H1 (cell line): Measurements from ENCODE around the gene CIRBP. TPM values are rescaled to one million over a fixed set of nuclear protein-coding genes. Genes with fewer than 3 reads are reported as not detected.

ENCODE experiments used
- CTCF ChIA-PET: fragments of 300-600 bp; sonication (Branson Sonifier 250); formaldehyde crosslinking; loops from one replicate; lab custom pipeline; 2021; ENCODE audit not compliant: partially characterized antibody; lab: Charles Lee
- POLR2A ChIA-PET: fragments of 300-600 bp; sonication (Branson Sonifier 250); formaldehyde crosslinking; loops from one replicate; lab custom pipeline; 2021; ENCODE audit warnings: inconsistent platforms; ENCODE audit not compliant: partially characterized antibody; lab: Charles Lee
- DNase-seq, 2 experiments: peaks; one replicate each; pipeline versions ENCODE4 v3.0.0 to v3.0.0-alpha.2; 2010 to 2022; ENCODE audit warnings: low spot score in 2 of 2, low read depth in 1 of 2, mixed read lengths in 1 of 2
- FAIRE-seq: peaks from 2 replicates; lab custom pipeline; 2011; peaks lifted over from hg19 to GRCh38; lab: Jason Lieb, UNC
- H2AFZ ChIP-seq: 2 replicates; pipeline ENCODE4 v1.8.1; 2012; ENCODE audit warnings: low read length, inconsistent platforms
- H2AK5ac ChIP-seq: 2 replicates; pipeline ENCODE4 v1.6.1; 2013; ENCODE audit warnings: low read depth, low read length
- H2BK120ac ChIP-seq: replicated peaks from 2 replicates; pipeline ENCODE3; 2013; ENCODE audit warnings: low read depth, low read length, inconsistent platforms
- H2BK12ac ChIP-seq: 2 replicates; pipeline ENCODE4 v1.6.1; 2013; ENCODE audit warnings: low read depth, low read length
- H2BK15ac ChIP-seq: 2 replicates; pipeline ENCODE4 v1.6.1; 2013; ENCODE audit warnings: low read length
- H2BK20ac ChIP-seq: 2 replicates; pipeline ENCODE4 v1.6.1; 2013; ENCODE audit warnings: low read length
- H2BK5ac ChIP-seq: 2 replicates; pipeline ENCODE4 v1.6.1; 2013; ENCODE audit warnings: low read depth, low read length
- H3K14ac ChIP-seq: 2 replicates; pipeline ENCODE4 v1.6.1; 2013; ENCODE audit warnings: inconsistent platforms; ENCODE audit not compliant: insufficient read length
- H3K18ac ChIP-seq: 2 replicates; pipeline ENCODE4 v1.6.1; 2013; ENCODE audit warnings: low read length; ENCODE audit errors: extremely low read depth
- H3K23ac ChIP-seq: 2 replicates; pipeline ENCODE4 v1.6.1; 2013; ENCODE audit warnings: inconsistent platforms; ENCODE audit not compliant: insufficient read length
- H3K23me2 ChIP-seq: 2 replicates; pipeline ENCODE4 v1.6.1; 2013; ENCODE audit warnings: low read depth, low read length
- H3K27ac ChIP-seq: 2 replicates; pipeline ENCODE4 v1.6.1; 2011; ENCODE audit warnings: low read depth, low read length, inconsistent platforms
- H3K27me3 ChIP-seq, 4 experiments: replicated peaks in 1 of 4; 1 replicate in 1 of 4; 2 replicates in 3 of 4; pipeline versions ENCODE4 v1.6.1 to v1.8.1; 2011 to 2013; ENCODE audit warnings: low read length in 3 of 4, mild to moderate bottlenecking in 3 of 4, inconsistent platforms in 2 of 4, mixed read lengths in 2 of 4, moderate library complexity in 1 of 4; ENCODE audit not compliant: control insufficient read depth in 3 of 4, insufficient read depth in 3 of 4; ENCODE audit errors: extremely low read depth in 1 of 4
- H3K36me3 ChIP-seq, 4 experiments: 2 replicates each; pipeline versions ENCODE4 v1.6.1 to v1.8.1; 2011 to 2013; ENCODE audit warnings: mild to moderate bottlenecking in 4 of 4, low read length in 3 of 4, moderate library complexity in 2 of 4, control low read depth in 1 of 4, inconsistent platforms in 1 of 4; ENCODE audit not compliant: insufficient read depth in 4 of 4, control insufficient read depth in 2 of 4
- H3K4ac ChIP-seq: replicated peaks from 2 replicates; pipeline ENCODE3; 2013; ENCODE audit warnings: low read length, low read depth, mixed read lengths, inconsistent platforms; ENCODE audit not compliant: insufficient read length
- H3K4me1 ChIP-seq, 4 experiments: replicated peaks in 1 of 4; 1 replicate in 1 of 4; 2 replicates in 3 of 4; pipeline versions ENCODE4 v1.6.1 to v1.8.1; 2011 to 2013; ENCODE audit warnings: low read length in 3 of 4, inconsistent platforms in 2 of 4, mixed read lengths in 1 of 4; ENCODE audit not compliant: insufficient read depth in 4 of 4, control insufficient read depth in 3 of 4
- H3K4me2 ChIP-seq, 2 experiments: 2 replicates each; pipeline versions ENCODE4 v1.6.1 to v1.8.1; 2011 to 2013; ENCODE audit warnings: low read depth in 2 of 2, low read length in 2 of 2, control low read depth in 1 of 2, inconsistent platforms in 1 of 2, mild to moderate bottlenecking in 1 of 2; ENCODE audit not compliant: insufficient read depth in 1 of 2
- H3K4me3 ChIP-seq, 4 experiments: fragments of 200-600, 300-600 bp in 1 of 4; sonication (generic), shearing (Covaris generic), sonication (Bioruptor Twin) in 1 of 4; 2 replicates each; pipeline versions ENCODE4 v1.5.1 to v1.8.1; 2011 to 2016; ENCODE audit warnings: low read length in 4 of 4, low read depth in 3 of 4, control low read depth in 2 of 4, inconsistent platforms in 2 of 4, mild to moderate bottlenecking in 2 of 4, mixed read lengths in 1 of 4, moderate library complexity in 1 of 4; ENCODE audit not compliant: insufficient read depth in 2 of 4; ENCODE audit errors: extremely low read depth in 1 of 4
- H3K56ac ChIP-seq: replicated peaks from 2 replicates; pipeline ENCODE3; 2013; ENCODE audit warnings: low read depth, mild to moderate bottlenecking, mixed read lengths, low read length, inconsistent platforms; ENCODE audit not compliant: insufficient read length
- H3K79me1 ChIP-seq: 2 replicates; pipeline ENCODE4 v1.6.1; 2013; ENCODE audit warnings: low read depth, low read length, control low read depth
- H3K79me2 ChIP-seq, 2 experiments: 2 replicates each; pipeline versions ENCODE4 v1.6.1 to v1.8.1; 2012 to 2013; ENCODE audit warnings: low read length in 2 of 2, mild to moderate bottlenecking in 2 of 2, inconsistent platforms in 1 of 2; ENCODE audit not compliant: insufficient read depth in 2 of 2, control insufficient read depth in 1 of 2
- H3K9ac ChIP-seq, 4 experiments: replicated peaks in 1 of 4; 1 replicate in 1 of 4; 2 replicates in 3 of 4; pipeline versions ENCODE4 v1.6.1 to v1.8.1; 2011 to 2013; ENCODE audit warnings: low read depth in 3 of 4, low read length in 3 of 4, control low read depth in 2 of 4, mild to moderate bottlenecking in 2 of 4, moderate library complexity in 2 of 4, inconsistent platforms in 1 of 4; ENCODE audit errors: extremely low read depth in 1 of 4
- H3K9me3 ChIP-seq, 2 experiments: 2 replicates each; pipeline versions ENCODE4 v1.6.1 to v1.8.1; 2012 to 2013; ENCODE audit warnings: mild to moderate bottlenecking in 2 of 2, moderate library complexity in 2 of 2, control low read depth in 1 of 2, inconsistent platforms in 1 of 2, low read depth in 1 of 2, low read length in 1 of 2, mixed read lengths in 1 of 2; ENCODE audit not compliant: insufficient read depth in 2 of 2
- H4K20me1 ChIP-seq, 2 experiments: replicated peaks in 1 of 2; 2 replicates each; pipeline versions ENCODE3 to v1.8.1; 2011 to 2013; ENCODE audit warnings: inconsistent platforms in 2 of 2, low read length in 2 of 2, mild to moderate bottlenecking in 1 of 2; ENCODE audit not compliant: insufficient read depth in 2 of 2, control insufficient read depth in 1 of 2
- H4K5ac ChIP-seq: 2 replicates; pipeline ENCODE4 v1.6.1; 2013; ENCODE audit warnings: low read length, low read depth, mixed read lengths, inconsistent platforms; ENCODE audit not compliant: insufficient read length
- H4K8ac ChIP-seq: 2 replicates; pipeline ENCODE4 v1.8.0; 2013; ENCODE audit warnings: mild to moderate bottlenecking, moderate library complexity, low read length, inconsistent platforms; ENCODE audit not compliant: insufficient read depth; ENCODE audit errors: extremely low read depth
- H4K91ac ChIP-seq: replicated peaks from 2 replicates; pipeline ENCODE3; 2013; ENCODE audit warnings: low read length, mixed read lengths, inconsistent platforms; ENCODE audit not compliant: insufficient read length
- CBX8 ChIP-seq: fragments of 300-800, 300-1000 bp; sonication (generic); IDR thresholded peaks from 2 replicates; pipeline ENCODE4 v1.7.1; 2016; ENCODE audit warnings: low read depth, low read length, borderline replicate concordance
- EZH2 ChIP-seq: fragments of 200-600 bp; sonication (generic); IDR thresholded peaks from 2 replicates; pipeline ENCODE4 v1.7.1; 2012; ENCODE audit warnings: low read depth, mild to moderate bottlenecking, moderate library complexity, low read length, inconsistent platforms; ENCODE audit not compliant: severe bottlenecking
- JUND ChIP-seq: IDR thresholded peaks from 2 replicates; pipeline ENCODE4 v1.6.1; 2011; ENCODE audit warnings: mild to moderate bottlenecking, improper control_type of control experiment, low read length
- KDM1A ChIP-seq: fragments of 200-600, 300-600 bp; sonication (generic); IDR thresholded peaks from 2 replicates; pipeline ENCODE4 v1.7.1; 2016; ENCODE audit warnings: mild to moderate bottlenecking, low read length, borderline replicate concordance
- NANOG ChIP-seq: IDR thresholded peaks from 2 replicates; pipeline ENCODE4 v1.6.1; 2011; ENCODE audit warnings: low read length, low read depth, mild to moderate bottlenecking, inconsistent platforms; ENCODE audit not compliant: insufficient read depth, poor library complexity, severe bottlenecking
- POLR2A ChIP-seq, 2 experiments: IDR thresholded peaks; 1 replicate in 1 of 2; 2 replicates in 1 of 2; pipeline ENCODE4 v1.6.1; 2011; ENCODE audit warnings: low read depth in 2 of 2, low read length in 2 of 2, mild to moderate bottlenecking in 2 of 2; ENCODE audit errors: control extremely low read depth in 1 of 2
- SIX5 ChIP-seq: IDR thresholded peaks from 2 replicates; pipeline ENCODE4 v1.6.1; 2011; ENCODE audit warnings: mild to moderate bottlenecking, low read depth, low read length
- SRF ChIP-seq: IDR thresholded peaks from 2 replicates; pipeline ENCODE4 v1.6.1; 2011; ENCODE audit warnings: mild to moderate bottlenecking, low read depth, low read length, moderate library complexity
- WGBS, 2 experiments: shearing (Covaris generic) in 1 of 2; methylation state at CpG; one replicate each; pipeline versions ENCODE4 v1.1.6 to v1.1.7; 2013 to 2015; ENCODE audit warnings: low lambda C conversion rate in 2 of 2, mixed read lengths in 2 of 2, inconsistent platforms in 1 of 2, low coverage in 1 of 2, missing lambda C conversion rate in 1 of 2; ENCODE audit not compliant: insufficient replicate concordance in 2 of 2, insufficient coverage in 1 of 2, insufficient read length in 1 of 2; ENCODE audit errors: extremely low coverage in 1 of 2, missing lambda C conversion rate in 1 of 2; 5-methylcytosine and 5-hydroxymethylcytosine counted together
- polyA plus RNA-seq, 7 experiments: library from polyadenylated mRNA; depleted of rRNA in 3 of 7; stranded (reverse) in 5 of 7; unstranded in 2 of 7; fragments of >200 nt in 5 of 7; fragments of 200-250 nt in 2 of 7; gene quantifications; 1 replicate in 5 of 7; 2 replicates in 1 of 7; 4 replicates in 1 of 7; pipeline versions ENCODE4 v1.2.1 to v1.2.3, GENCODE V29; 2011 to 2013; ENCODE audit warnings: missing spikeins in 2 of 7, mixed read lengths in 2 of 7
- total RNA-seq: library from RNA; stranded (reverse); fragmentation: NEBNext Ultra II Directional; extraction: Animal tissue kit (Norgen Biotek cat#: 25700); gene quantifications from 2 replicates; pipeline ENCODE4 v1.2.1, GENCODE V29; 2021
- TF ChIP-seq, protein P1 (sequence below), 3 experiments: IDR thresholded peaks; 1 replicate in 2 of 3; 2 replicates in 1 of 3; pipeline versions ENCODE4 v1.5.1 to v1.6.1; 2011; ENCODE audit warnings: low read length in 3 of 3, mild to moderate bottlenecking in 3 of 3, inconsistent platforms in 2 of 3, low read depth in 1 of 3, moderate library complexity in 1 of 3; ENCODE audit not compliant: insufficient read depth in 1 of 3; ENCODE audit errors: control extremely low read depth in 1 of 3

Gene CIRBP
- total and polyA plus RNA-seq, 2 of the 8 experiments (the other 6 are each of a cell fraction or from before 2014, with no cell fraction given) = 175 to 199 TPM

GRCh38 chr19:1313695-1314613 is 44.8 kb downstream of the CIRBP start:
- Histone ChIP-seq H3K27me3 (peaks cover 0 to 12% (median 5%) of the 10 kb centered on the region in 4 experiments; a peak in 5 of 7 replicates), H3K18ac (no peak overlapping the region), H3K4me1 (peaks cover 0 to 5% (median 0%) of the 10 kb centered on the region in 4 experiments; a peak in 3 of 7 replicates), H3K4ac (no peak overlapping the region), H2AFZ (no peak overlapping the region), H3K9me3 (no peaks in the 10 kb centered on the region), H3K79me1 (no peaks in the 10 kb centered on the region), H2BK5ac (no peak overlapping the region), H2BK120ac (no peak overlapping the region), H4K5ac (no peak overlapping the region), H3K23me2 (no peaks in the 10 kb centered on the region), H3K23ac (no peak overlapping the region), H4K8ac (no peak overlapping the region), H3K14ac (no peak overlapping the region), H2BK12ac (no peak overlapping the region), H2BK20ac (no peak overlapping the region), H2AK5ac (no peak overlapping the region), H3K4me2 (no peak overlapping the region), H3K27ac (no peak overlapping the region), H2BK15ac (no peak overlapping the region), H3K9ac (no peak overlapping the region), H4K91ac (no peak overlapping the region), H4K20me1 (no peaks in the 10 kb centered on the region), H3K79me2 (no peaks in the 10 kb centered on the region), H3K36me3 (no peaks in the 10 kb centered on the region), H3K56ac (no peak overlapping the region), H3K4me3 (no peak overlapping the region)
- FAIRE-seq (no peak), DNase-seq (peak in 1 of 2 experiments; percentile 17)
- ChIA-PET CTCF (interaction anchor here (0.6 to 4.0 kb wide), 19 partner anchors 10 to 592 kb away, joined by 3 to 24 read pairs (median 4); no protein-coding TSS in a partner anchor), POLR2A (interaction anchor here (0.6 to 4.1 kb wide), 7 partner anchors 9 to 152 kb away, joined by 3 to 15 read pairs (median 5); partner anchors contain the start of genes CIRBP and FAM174C)
- WGBS, 2 experiments = 88% methylated on average over 32 of the region's 32 CpGs; no CpG with 5 or more reads in 1 of the 2 experiments
- no peak for TF ChIP-seq EZH2
- no peak for TF ChIP-seq NANOG
- no peak for TF ChIP-seq POLR2A (IDR thresholded peaks at IDR 0.05; ENCODE audit: control extremely low read depth in 1 of 2, low read depth in 2 of 2, low read length in 2 of 2)
- TF ChIP-seq JUND = no peak
- no peak for TF ChIP-seq SIX5
- TF ChIP-seq CBX8 = no peak
- TF ChIP-seq, protein P1, sequence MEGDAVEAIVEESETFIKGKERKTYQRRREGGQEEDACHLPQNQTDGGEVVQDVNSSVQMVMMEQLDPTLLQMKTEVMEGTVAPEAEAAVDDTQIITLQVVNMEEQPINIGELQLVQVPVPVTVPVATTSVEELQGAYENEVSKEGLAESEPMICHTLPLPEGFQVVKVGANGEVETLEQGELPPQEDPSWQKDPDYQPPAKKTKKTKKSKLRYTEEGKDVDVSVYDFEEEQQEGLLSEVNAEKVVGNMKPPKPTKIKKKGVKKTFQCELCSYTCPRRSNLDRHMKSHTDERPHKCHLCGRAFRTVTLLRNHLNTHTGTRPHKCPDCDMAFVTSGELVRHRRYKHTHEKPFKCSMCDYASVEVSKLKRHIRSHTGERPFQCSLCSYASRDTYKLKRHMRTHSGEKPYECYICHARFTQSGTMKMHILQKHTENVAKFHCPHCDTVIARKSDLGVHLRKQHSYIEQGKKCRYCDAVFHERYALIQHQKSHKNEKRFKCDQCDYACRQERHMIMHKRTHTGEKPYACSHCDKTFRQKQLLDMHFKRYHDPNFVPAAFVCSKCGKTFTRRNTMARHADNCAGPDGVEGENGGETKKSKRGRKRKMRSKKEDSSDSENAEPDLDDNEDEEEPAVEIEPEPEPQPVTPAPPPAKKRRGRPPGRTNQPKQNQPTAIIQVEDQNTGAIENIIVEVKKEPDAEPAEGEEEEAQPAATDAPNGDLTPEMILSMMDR (IDR thresholded peaks at IDR 0.05; ENCODE audit: control extremely low read depth in 1 of 3, insufficient read depth in 1 of 3, low read depth in 1 of 3, low read length in 3 of 3) = no peak
- no peak for TF ChIP-seq SRF
- TF ChIP-seq KDM1A = no peak
